SK-N-MC (cell line): ENCODE data around the gene FMNL3.

ENCODE experiments used
- DNase-seq: peaks from one replicate; pipeline ENCODE4 v3.0.0-alpha.2; 2011; ENCODE audit warnings: low read depth, low spot score
- H3K27ac ChIP-seq: fragments of 200-600 bp; sonication (generic); 2 replicates; pipeline ENCODE4 v1.5.1; 2016; ENCODE audit warnings: mixed run types
- H3K36me3 ChIP-seq: fragments of 200-600 bp; sonication (generic); 2 replicates; pipeline ENCODE4 v1.6.1; 2017; ENCODE audit warnings: antibody characterized with exemption, low read length, mixed read lengths; ENCODE audit not compliant: insufficient read depth
- H3K4me3 ChIP-seq: fragments of 200-600 bp; sonication (generic); 2 replicates; pipeline ENCODE4 v1.5.1; 2016
- H3K9ac ChIP-seq: fragments of 200-600 bp; sonication (generic); 2 replicates; pipeline ENCODE4 v1.8.0; 2017; ENCODE audit warnings: mixed run types, mixed read lengths; ENCODE audit not compliant: insufficient read length
- H3K9me3 ChIP-seq: fragments of 200-600 bp; sonication (generic); 2 replicates; pipeline ENCODE4 v1.6.1; 2017; ENCODE audit warnings: low read depth, mild to moderate bottlenecking, antibody characterized with exemption, low read length, moderate library complexity, mixed read lengths
- EZH2 ChIP-seq: fragments of 200-600 bp; sonication (generic); IDR thresholded peaks from one replicate; pipeline ENCODE4 v1.6.1; 2017; ENCODE audit warnings: antibody characterized with exemption
- FOXP2 ChIP-seq: optimal IDR thresholded peaks from 2 replicates; pipeline ENCODE3; 2011; ENCODE audit warnings: mild to moderate bottlenecking, moderate library complexity; ENCODE audit not compliant: insufficient read depth; ENCODE audit errors: extremely low read length, control extremely low read depth
- POLR2AphosphoS5 ChIP-seq: IDR thresholded peaks from 2 replicates; pipeline ENCODE4 v1.6.1; 2012; ENCODE audit warnings: mild to moderate bottlenecking, low read depth, low read length, borderline replicate concordance

FMNL3 gene

DNA sequence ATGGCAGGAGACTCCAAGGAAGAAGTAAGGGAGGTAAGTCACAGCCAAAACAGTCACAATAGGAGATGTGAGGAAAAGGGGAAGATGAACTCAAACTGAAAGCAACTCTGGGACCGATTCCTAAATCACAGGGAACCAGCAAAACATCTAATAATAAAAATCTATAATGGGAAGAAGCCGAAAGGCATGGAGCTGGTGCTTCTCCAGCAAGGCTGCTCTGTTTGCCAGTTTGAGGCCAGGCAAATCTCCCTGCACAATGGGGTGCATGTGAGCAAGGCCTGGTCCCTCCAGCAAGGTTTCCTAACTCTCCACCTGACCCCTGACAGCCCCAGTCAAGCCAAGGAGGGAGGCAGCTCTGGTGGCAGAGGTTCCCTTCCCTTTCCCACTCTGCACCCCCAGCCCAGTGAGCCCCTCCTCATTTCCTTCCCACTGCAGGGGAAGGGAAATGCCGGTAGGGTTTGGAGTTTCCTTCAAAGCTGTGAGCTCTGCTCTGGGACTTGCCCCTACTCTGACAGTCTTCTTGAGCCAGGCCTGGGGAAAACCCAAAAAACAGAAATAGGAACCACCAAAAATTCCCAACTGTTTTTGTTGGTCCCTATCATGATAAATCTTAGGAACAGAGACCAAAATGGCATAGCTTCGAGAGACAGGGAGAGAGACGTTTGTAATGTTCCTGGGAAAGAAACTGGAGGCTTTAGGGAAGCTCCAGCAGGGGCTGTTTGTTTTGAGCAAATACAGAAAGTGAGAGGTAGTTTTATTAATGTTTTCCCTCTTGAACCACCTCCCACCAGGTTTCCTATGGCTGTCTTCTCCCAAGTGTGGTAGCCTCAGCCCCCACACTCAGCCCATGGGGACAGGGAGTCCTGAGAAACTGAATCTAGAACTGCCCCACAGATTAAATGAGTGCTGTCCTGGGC lies 34.6 kb downstream of the FMNL3 start:
- no peak overlapping the region for H3K4me3 ChIP-seq
- H3K9ac ChIP-seq = no peak overlapping the region
- H3K27ac ChIP-seq = no peak overlapping the region
- TF ChIP-seq FOXP2 (no peak), EZH2 (no peak), POLR2AphosphoS5 (no peak)
- no peaks in the 10 kb centered on the region for H3K36me3 ChIP-seq
- no peaks in the 10 kb centered on the region for H3K9me3 ChIP-seq
- DNase-seq = no peak

DNA sequence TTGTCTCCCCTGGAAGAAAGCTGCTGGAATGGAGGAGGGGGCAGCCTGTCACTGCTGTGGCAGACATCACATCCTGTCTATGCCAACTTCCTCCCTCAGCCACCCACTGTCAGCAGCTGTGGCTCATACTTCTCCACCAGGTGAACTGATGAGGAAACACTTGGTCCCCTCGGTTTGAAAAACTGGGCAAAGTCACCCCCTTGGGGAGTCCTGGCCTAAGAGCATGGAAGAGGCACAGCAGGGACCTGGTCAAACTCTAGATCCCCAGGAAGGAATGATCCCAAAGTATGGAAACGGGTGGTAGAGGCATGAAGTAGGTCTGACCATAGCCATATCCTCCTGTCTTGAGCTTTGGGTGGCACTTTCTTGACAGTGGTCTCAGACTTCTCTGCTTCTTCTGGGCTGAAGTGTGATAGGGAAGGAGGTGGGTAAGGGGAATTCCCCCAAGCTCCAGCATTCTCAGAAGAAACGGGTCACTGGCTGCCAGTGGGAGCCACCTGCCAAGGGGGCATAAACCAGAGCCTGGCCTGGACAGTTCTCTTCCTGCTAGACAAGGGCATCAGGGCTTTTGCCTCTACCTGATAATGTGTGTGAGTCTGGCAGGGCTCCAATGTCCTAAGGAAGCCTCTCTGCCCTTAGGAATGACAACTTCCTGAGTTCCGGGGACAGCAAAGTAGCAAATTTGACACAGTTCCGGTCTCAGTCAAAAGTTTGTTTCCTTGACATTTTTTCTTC lies 36.0 kb downstream of the FMNL3 start:
- no peaks in the 10 kb centered on the region for H3K36me3 ChIP-seq
- DNase-seq = no peak
- no peak overlapping the region for H3K9ac ChIP-seq
- H3K27ac ChIP-seq = no peak overlapping the region
- H3K4me3 ChIP-seq = no peak overlapping the region
- H3K9me3 ChIP-seq = no peaks in the 10 kb centered on the region
- no peak for TF ChIP-seq FOXP2
- no peak for TF ChIP-seq EZH2
- TF ChIP-seq POLR2AphosphoS5 = no peak

DNA sequence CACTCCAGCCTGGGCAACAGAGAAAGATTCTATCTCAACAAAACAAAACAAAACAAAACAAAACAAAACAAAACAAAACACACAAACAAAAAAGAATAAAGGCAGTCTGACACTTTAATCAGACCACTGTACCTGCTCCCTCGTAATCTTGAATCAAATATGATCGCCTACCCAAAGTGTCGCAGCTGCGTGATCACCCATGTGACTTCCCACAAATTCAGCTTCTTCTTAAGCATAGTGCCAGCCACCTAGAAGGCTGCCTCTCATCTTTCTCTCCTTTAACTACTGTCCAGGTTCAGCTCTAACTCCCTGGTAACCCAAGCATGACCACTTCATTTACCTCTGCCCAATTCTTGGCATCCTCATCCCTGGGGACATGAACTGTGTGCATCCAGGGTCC lies 37.4 kb downstream of the FMNL3 start:
- H3K4me3 ChIP-seq = no peak overlapping the region
- no peak overlapping the region for H3K27ac ChIP-seq
- no peak overlapping the region for H3K9ac ChIP-seq
- TF ChIP-seq FOXP2 (no peak), POLR2AphosphoS5 (no peak), EZH2 (no peak)
- H3K36me3 ChIP-seq = no peaks in the 10 kb centered on the region
- H3K9me3 ChIP-seq = no peaks in the 10 kb centered on the region
- no peak for DNase-seq

DNA sequence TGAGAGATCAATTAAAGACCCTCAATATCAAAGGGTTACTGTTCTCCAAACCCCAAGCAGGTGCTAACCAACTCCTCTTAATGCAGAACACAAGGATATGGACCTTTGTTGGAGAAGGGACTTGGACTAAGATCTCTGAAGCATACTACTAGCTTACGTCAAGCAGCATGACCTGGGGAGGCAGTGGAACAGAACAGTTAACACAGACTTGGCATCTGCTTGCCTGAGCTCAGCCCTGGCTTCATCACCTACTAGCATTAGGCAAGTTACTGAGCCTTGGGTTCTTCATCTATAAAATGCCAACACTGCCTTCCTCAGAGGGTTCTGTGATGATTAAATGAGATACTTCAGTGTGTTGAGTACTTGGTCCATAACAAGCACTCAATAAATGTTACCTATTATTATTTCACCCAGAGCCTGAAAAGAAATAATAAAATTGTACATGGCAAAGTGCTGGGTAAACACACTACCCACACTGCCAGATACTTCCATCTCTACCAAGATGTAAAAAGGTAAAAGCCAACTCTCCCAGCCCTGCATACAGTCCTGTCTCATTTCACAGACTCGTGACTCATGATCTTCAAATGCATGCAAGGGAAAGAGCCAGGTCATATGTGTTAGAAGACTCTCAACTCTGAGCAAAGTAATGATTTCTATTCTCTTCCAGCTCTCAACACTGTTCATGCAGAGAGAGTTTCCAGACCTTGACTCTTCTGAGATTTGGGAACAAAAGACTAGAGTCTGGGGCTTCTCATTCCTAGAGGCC lies 39.7 kb downstream of the FMNL3 start:
- H3K9ac ChIP-seq = no peak overlapping the region
- H3K27ac ChIP-seq = no peak overlapping the region
- H3K36me3 ChIP-seq = no peaks in the 10 kb centered on the region
- DNase-seq = no peak
- H3K4me3 ChIP-seq = no peak overlapping the region
- H3K9me3 ChIP-seq = no peaks in the 10 kb centered on the region
- TF ChIP-seq POLR2AphosphoS5 (no peak), FOXP2 (no peak), EZH2 (no peak)

DNA sequence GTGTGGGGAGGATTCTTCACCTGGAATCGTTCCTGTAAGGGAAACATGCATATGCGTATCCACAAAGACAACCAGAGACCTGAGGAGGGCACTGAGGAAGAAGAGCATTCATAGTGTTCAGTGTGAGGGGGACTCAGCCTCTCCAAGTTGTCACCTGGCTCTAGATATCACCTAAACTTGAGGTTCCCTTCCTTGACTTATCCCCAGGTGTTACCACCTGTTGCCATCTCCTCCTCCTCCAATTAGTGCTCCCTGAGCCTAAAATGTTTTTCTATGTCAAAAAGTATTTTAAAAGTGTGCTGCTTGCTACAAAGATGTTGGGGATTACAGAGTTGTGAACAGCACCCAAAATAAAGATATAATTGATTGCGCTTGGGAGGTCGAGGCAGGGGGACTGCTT lies 41.0 kb downstream of the FMNL3 start:
- Histone ChIP-seq H3K36me3 (peaks cover 3% of the 10 kb centered on the region; the same call in 1 of the 2 replicates), H3K4me3 (no peak overlapping the region), H3K9ac (no peak overlapping the region), H3K9me3 (no peaks in the 10 kb centered on the region), H3K27ac (no peak overlapping the region)
- no peak for DNase-seq
- no peak for TF ChIP-seq POLR2AphosphoS5
- TF ChIP-seq EZH2 = no peak
- no peak for TF ChIP-seq FOXP2

DNA sequence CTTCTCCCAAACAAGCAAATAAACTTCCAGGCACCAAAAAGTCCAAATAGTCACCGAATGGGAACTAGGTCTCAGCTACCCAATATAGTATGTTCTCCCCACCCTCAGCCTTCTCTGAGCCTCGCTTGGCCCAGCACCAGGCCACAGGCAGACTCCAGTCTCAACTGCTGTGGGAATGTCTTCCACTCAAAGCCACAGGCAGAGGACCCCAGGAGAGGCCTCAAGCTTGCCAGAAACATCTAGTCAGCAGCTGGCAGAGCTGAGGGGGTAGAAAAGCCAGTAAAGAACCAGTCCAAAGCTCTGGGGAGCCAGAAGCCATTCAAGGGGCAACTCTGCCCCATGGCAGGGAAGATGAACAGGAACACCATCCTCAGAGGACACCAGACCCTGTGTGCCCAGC lies 41.8 kb downstream of the FMNL3 start:
- Histone ChIP-seq H3K4me3 (no peak overlapping the region), H3K27ac (no peak overlapping the region), H3K9ac (no peak overlapping the region), H3K9me3 (no peaks in the 10 kb centered on the region), H3K36me3 (peaks cover 3% of the 10 kb centered on the region; the same call in 1 of the 2 replicates)
- no peak for TF ChIP-seq EZH2
- no peak for TF ChIP-seq POLR2AphosphoS5
- no peak for TF ChIP-seq FOXP2
- DNase-seq = no peak

DNA sequence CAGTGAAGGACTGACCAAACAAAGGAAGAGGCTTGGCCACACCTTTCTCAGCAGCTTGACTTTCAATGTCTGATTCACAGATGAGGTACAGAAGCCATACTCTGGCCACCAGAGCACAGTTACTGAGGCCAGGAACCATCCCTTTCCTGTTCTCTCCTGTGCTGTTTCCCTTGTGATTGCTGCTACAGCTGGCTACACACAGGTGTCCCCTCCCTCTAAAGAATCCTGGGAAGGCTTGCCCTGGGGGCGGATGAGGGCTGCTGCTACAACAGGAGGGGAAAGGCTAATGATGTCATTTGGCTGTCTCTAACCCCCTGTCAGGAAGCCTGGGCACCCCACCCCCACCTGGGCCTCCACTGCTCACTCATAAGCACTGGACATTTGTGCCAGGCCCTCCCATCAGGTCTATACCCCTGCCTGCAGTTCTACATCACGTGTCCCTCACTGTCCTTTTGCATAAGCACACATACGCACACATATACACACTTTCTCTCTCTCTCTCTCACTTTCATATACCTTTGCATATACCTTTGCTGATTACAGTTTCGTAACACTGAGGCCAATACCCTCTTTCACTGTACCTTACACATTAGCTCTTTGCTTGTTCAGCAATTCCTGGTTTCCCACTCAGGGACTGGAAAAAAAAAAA lies 42.5 kb downstream of the FMNL3 start:
- no peak overlapping the region for H3K27ac ChIP-seq

DNA sequence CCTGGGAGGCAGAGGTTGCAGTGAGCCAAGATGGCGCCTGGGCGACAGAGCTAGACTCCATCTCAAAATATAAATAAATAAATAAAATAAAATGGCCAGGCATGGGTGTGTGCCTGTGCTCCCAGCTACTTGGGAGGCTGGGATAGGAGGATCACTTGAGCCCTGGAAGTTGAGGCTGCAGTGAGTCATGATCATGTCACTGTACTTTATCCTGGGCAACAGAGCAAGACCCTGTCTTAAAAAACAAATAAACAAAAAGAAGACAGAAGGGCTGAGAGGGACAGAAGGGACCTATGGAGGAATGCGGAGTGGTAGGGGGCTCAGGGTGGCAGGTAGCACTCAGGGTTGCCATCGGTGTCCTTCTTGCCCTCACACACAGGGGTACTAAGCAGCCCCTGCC lies 43.0 kb downstream of the FMNL3 start:
- DNase-seq = no peak
- H3K4me3 ChIP-seq = no peak overlapping the region
- TF ChIP-seq EZH2 = no peak
- TF ChIP-seq POLR2AphosphoS5 = no peak
- TF ChIP-seq FOXP2 = no peak
- H3K36me3 ChIP-seq = peaks cover 3% of the 10 kb centered on the region; the same call in 1 of the 2 replicates
- no peaks in the 10 kb centered on the region for H3K9me3 ChIP-seq
- H3K27ac ChIP-seq = no peak overlapping the region
- H3K9ac ChIP-seq = no peak overlapping the region

More for the DNA sequence above, 42.5 kb downstream of the FMNL3 start:
- no peaks in the 10 kb centered on the region for H3K9me3 ChIP-seq
- no peak overlapping the region for H3K4me3 ChIP-seq
- H3K36me3 ChIP-seq = peaks cover 3% of the 10 kb centered on the region; the same call in 1 of the 2 replicates
- H3K9ac ChIP-seq = no peak overlapping the region
- DNase-seq = no peak
- TF ChIP-seq POLR2AphosphoS5 (no peak), FOXP2 (no peak), EZH2 (no peak)
